KMS-11 (cell line): ENCODE data around the gene LAD1.

ENCODE experiments used
- H2AFZ ChIP-seq: fragments of 200-600 bp; sonication (generic); 2 replicates; pipeline ENCODE4 v1.6.1; 2016; ENCODE audit warnings: antibody characterized with exemption, mixed run types, low read depth
- H3K27ac ChIP-seq: fragments of 200-600 bp; sonication (generic); 2 replicates; pipeline ENCODE4 v1.6.1; 2016; ENCODE audit warnings: mild to moderate bottlenecking, mixed run types
- H3K27me3 ChIP-seq: fragments of 200-600 bp; sonication (generic); 2 replicates; pipeline ENCODE4 v1.6.1; 2017; ENCODE audit warnings: mild to moderate bottlenecking, low read depth, mixed run types, moderate library complexity; ENCODE audit not compliant: insufficient read depth
- H3K36me3 ChIP-seq: fragments of 200-600 bp; sonication (generic); 2 replicates; pipeline ENCODE4 v1.6.1; 2017; ENCODE audit warnings: mild to moderate bottlenecking, mixed run types; ENCODE audit not compliant: insufficient read depth
- H3K4me1 ChIP-seq: fragments of 200-600 bp; sonication (generic); 2 replicates; pipeline ENCODE4 v1.6.1; 2016; ENCODE audit warnings: mild to moderate bottlenecking, low read depth, mixed run types; ENCODE audit not compliant: poor library complexity, severe bottlenecking
- H3K4me2 ChIP-seq: fragments of 200-600 bp; sonication (generic); 2 replicates; pipeline ENCODE4 v1.7.0; 2016; ENCODE audit warnings: mild to moderate bottlenecking, mixed run types
- H3K4me3 ChIP-seq: fragments of 200-600 bp; sonication (generic); IDR thresholded peaks from 2 replicates; pipeline ENCODE4 v1.6.1; 2017; ENCODE audit warnings: low read depth, low read length, mixed read lengths; ENCODE audit not compliant: insufficient read depth
- H3K79me2 ChIP-seq: fragments of 200-600 bp; sonication (generic); 2 replicates; pipeline ENCODE4 v1.6.1; 2016; ENCODE audit warnings: low read depth, mixed run types; ENCODE audit not compliant: insufficient read depth
- H3K9ac ChIP-seq: fragments of 200-600 bp; sonication (generic); 2 replicates; pipeline ENCODE4 v1.6.1; 2016; ENCODE audit warnings: mild to moderate bottlenecking, mixed run types
- H4K20me1 ChIP-seq: fragments of 200-600 bp; sonication (generic); 2 replicates; pipeline ENCODE4 v1.6.1; 2016; ENCODE audit warnings: mild to moderate bottlenecking, mixed run types; ENCODE audit not compliant: insufficient read depth
- TF ChIP-seq, protein P1 (sequence below): fragments of 200-600 bp; sonication (generic); conservative IDR thresholded peaks from 2 replicates; pipeline ENCODE4 v1.6.1; 2017; ENCODE audit warnings: low read depth, mild to moderate bottlenecking, antibody characterized with exemption, low read length, moderate library complexity, mixed read lengths

LAD1 gene

DNA sequence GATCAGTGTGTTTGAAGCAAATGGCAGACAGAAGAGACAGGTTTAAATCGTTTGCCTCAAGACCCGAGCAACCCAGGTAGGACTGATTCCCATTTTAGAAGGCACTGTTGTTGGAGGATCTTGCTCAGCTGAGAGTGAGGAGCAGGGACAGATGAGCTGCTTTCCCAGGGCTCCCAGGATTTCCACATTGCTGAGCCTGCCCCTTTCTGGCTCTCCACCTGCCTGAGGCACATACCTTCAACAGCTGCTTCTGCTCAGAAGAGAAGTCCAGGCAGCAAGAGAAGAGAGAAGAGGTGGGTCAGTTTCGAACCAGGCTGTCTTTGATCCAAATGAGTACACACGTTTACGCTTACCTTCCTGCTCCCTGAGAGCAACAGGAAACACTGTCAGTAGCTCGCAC is 27.3 kb downstream of the LAD1 start:
- Histone ChIP-seq H3K27ac (no peak overlapping the region), H3K4me1 (no peaks in the 10 kb centered on the region), H4K20me1 (no peaks in the 10 kb centered on the region), H3K4me2 (no peak overlapping the region), H3K4me3 (no peak overlapping the region), H3K79me2 (no peaks in the 10 kb centered on the region), H3K36me3 (no peaks in the 10 kb centered on the region), H3K9ac (no peak overlapping the region), H2AFZ (no peak overlapping the region), H3K27me3 (peaks cover 95% of the 10 kb centered on the region)
- TF ChIP-seq, protein P1, sequence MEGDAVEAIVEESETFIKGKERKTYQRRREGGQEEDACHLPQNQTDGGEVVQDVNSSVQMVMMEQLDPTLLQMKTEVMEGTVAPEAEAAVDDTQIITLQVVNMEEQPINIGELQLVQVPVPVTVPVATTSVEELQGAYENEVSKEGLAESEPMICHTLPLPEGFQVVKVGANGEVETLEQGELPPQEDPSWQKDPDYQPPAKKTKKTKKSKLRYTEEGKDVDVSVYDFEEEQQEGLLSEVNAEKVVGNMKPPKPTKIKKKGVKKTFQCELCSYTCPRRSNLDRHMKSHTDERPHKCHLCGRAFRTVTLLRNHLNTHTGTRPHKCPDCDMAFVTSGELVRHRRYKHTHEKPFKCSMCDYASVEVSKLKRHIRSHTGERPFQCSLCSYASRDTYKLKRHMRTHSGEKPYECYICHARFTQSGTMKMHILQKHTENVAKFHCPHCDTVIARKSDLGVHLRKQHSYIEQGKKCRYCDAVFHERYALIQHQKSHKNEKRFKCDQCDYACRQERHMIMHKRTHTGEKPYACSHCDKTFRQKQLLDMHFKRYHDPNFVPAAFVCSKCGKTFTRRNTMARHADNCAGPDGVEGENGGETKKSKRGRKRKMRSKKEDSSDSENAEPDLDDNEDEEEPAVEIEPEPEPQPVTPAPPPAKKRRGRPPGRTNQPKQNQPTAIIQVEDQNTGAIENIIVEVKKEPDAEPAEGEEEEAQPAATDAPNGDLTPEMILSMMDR: no peak

- Histone ChIP-seq H3K4me3 (no peak overlapping the region), H3K27me3 (peaks cover 99% of the 10 kb centered on the region), H3K9ac (no peak overlapping the region), H3K4me1 (no peaks in the 10 kb centered on the region), H3K36me3 (no peaks in the 10 kb centered on the region), H3K4me2 (no peak overlapping the region), H3K27ac (no peak overlapping the region), H4K20me1 (no peaks in the 10 kb centered on the region), H3K79me2 (no peaks in the 10 kb centered on the region), H2AFZ (no peak overlapping the region)
- TF ChIP-seq, protein P1: no peak
Measured at GRCh38 chr1:201371276-201371675, 27.8 kb downstream of the LAD1 start.

DNA sequence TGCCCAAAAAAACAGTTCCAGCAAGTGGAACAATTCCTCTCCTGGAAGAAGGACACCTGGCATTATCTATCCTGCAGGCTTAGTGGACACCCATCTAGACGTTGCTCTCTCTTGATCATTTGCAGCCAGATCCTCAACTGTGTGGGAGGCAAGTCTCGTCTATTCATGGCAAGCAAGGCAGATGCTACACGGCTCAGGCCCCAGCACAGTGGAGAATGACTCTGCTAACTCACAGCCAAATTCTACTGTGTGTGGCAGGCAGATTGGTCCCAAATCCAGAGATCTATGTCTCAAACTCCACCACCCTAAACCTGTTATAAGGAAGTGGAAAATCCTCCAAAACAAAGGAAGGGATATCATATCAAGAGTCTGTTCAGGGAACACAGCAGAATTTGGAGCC is 28.6 kb downstream of the LAD1 start:
- Histone ChIP-seq H3K27me3 (peaks cover 100% of the 10 kb centered on the region), H3K36me3 (no peaks in the 10 kb centered on the region), H4K20me1 (no peaks in the 10 kb centered on the region), H3K4me1 (no peaks in the 10 kb centered on the region), H3K79me2 (no peaks in the 10 kb centered on the region), H2AFZ (no peak overlapping the region), H3K27ac (no peak overlapping the region), H3K4me2 (no peak overlapping the region), H3K4me3 (no peak overlapping the region), H3K9ac (no peak overlapping the region)
- TF ChIP-seq, protein P1: no peak

GRCh38 chr1:201369209-201369608 is 29.9 kb downstream of the LAD1 start:
- Histone ChIP-seq H3K4me3 (no peak overlapping the region), H3K4me1 (no peaks in the 10 kb centered on the region), H4K20me1 (no peaks in the 10 kb centered on the region), H3K4me2 (no peak overlapping the region), H3K27ac (no peak overlapping the region), H2AFZ (no peak overlapping the region), H3K36me3 (no peaks in the 10 kb centered on the region), H3K9ac (no peak overlapping the region), H3K79me2 (no peaks in the 10 kb centered on the region), H3K27me3 (peaks cover 88% of the 10 kb centered on the region)
- TF ChIP-seq, protein P1: no peak
